ENCODE results near the gene AOAH.
"Not testable (repeated sequence)": the region's sequence is repeated elsewhere in the genome, so short reads cannot be mapped to it uniquely, and the experiment has no call there.

The AOAH gene

GRCh38 chr7:36490419-36490830 is 233.9 kb downstream of the AOAH start:
- no peak for DNase-seq (ENCODE audit: extremely low spot score)
- POLR2A ChIA-PET = no interaction called here
- CTCF ChIA-PET = interaction anchor here (1.0 to 5.6 kb wide), 6 partner anchors 12 to 709 kb away, joined by 3 to 83 read pairs (median 4); no protein-coding TSS in a partner anchor
- no peak for TF ChIP-seq CTCF (IDR thresholded peaks at IDR 0.05; ENCODE audit: control extremely low read depth, extremely low read depth, low read depth, missing control alignments)

- DNase-seq (ENCODE audit: extremely low spot score); POLR2A ChIA-PET: not testable (repeated sequence)
- CTCF ChIA-PET = interaction anchor here (1.1 to 5.6 kb wide), 8 partner anchors 10 to 1345 kb away, joined by 3 to 83 read pairs (median 8); no protein-coding TSS in a partner anchor
Observed at GRCh38 chr7:36488672-36489071, 235.6 kb downstream of the AOAH start.

- TF ChIP-seq CTCF (IDR thresholded peaks at IDR 0.05; ENCODE audit: control extremely low read depth, extremely low read depth, low read depth, missing control alignments) = peak; percentile 48
- ChIA-PET CTCF (interaction anchor here (0.6 to 5.6 kb wide), 26 partner anchors 9 to 1346 kb away, joined by 3 to 83 read pairs (median 5); no protein-coding TSS in a partner anchor), POLR2A (no interaction called here)
- DNase-seq (ENCODE audit: extremely low spot score) = peak; percentile 37
Observed at GRCh38 chr7:36487756-36488336, 236.4 kb downstream of the AOAH start.

- no peak for TF ChIP-seq CTCF (IDR thresholded peaks at IDR 0.05; ENCODE audit: control extremely low read depth, extremely low read depth, low read depth, missing control alignments)
- no peak for DNase-seq (ENCODE audit: extremely low spot score)
- CTCF ChIA-PET = interaction anchor here (2.6 to 5.6 kb wide), 3 partner anchors 12 to 713 kb away, joined by 12 to 83 read pairs (median 37); no protein-coding TSS in a partner anchor
- POLR2A ChIA-PET = no interaction called here
Observed at GRCh38 chr7:36486336-36486735, 238.0 kb downstream of the AOAH start.

- ChIA-PET CTCF (interaction anchor here (1.1 to 1.2 kb wide), 2 partner anchors 10 to 717 kb away, joined by 3 read pairs; no protein-coding TSS in a partner anchor), POLR2A (no interaction called here)
- no peak for DNase-seq (ENCODE audit: extremely low spot score)
- no peak for TF ChIP-seq CTCF (IDR thresholded peaks at IDR 0.05; ENCODE audit: control extremely low read depth, extremely low read depth, low read depth, missing control alignments)
Observed at GRCh38 chr7:36484265-36484664, 240.0 kb downstream of the AOAH start.

- POLR2A ChIA-PET = not testable (repeated sequence)
Observed at GRCh38 chr7:36483853-36484252, 240.4 kb downstream of the AOAH start.

GRCh38 chr7:36478745-36479144 is 245.5 kb downstream of the AOAH start:
- CTCF ChIA-PET = interaction anchor here (0.9 to 3.5 kb wide), 4 partner anchors 9 to 18 kb away, joined by 3 to 9 read pairs (median 4); no protein-coding TSS in a partner anchor

More at GRCh38 chr7:36483853-36484252, 240.4 kb downstream of the AOAH start:
- DNase-seq (ENCODE audit: extremely low spot score); CTCF ChIA-PET: not testable (repeated sequence)

More at GRCh38 chr7:36478745-36479144, 245.5 kb downstream of the AOAH start:
- TF ChIP-seq CTCF (IDR thresholded peaks at IDR 0.05; ENCODE audit: control extremely low read depth, extremely low read depth, low read depth, missing control alignments) = no peak
- DNase-seq (ENCODE audit: extremely low spot score) = no peak
- POLR2A ChIA-PET = no interaction called here
